T-cell (primary cell): ENCODE results near the gene RPL18A. TPM values are rescaled to one million over a fixed set of nuclear protein-coding genes. Genes with fewer than 3 reads are reported as not detected.

Source experiments
- ATAC-seq, 4 experiments: fragments of 200-7000 bp in 3 of 4; fragments of 150-1000 bp in 1 of 4; cut with Tn5 transposase; replicated peaks in 1 of 4; 1 replicate in 3 of 4; 2 replicates in 1 of 4; pipeline ENCODE4 v1.10.0; 2021; ENCODE audit warnings: moderate library complexity in 3 of 4, mild to moderate bottlenecking in 2 of 4, moderate number of reproducible peaks in 1 of 4
- CTCF ChIA-PET, 2 donors: fragments of 300-600 bp; sonication (Branson Sonifier 250); formaldehyde crosslinking; loops; one replicate each; lab custom pipeline; 2022; ENCODE audit warnings: antibody characterized with exemption in 2 of 2; lab: Charles Lee
- POLR2A ChIA-PET, 2 donors: fragments of 300-600 bp; sonication (Branson Sonifier 250); formaldehyde crosslinking; loops; one replicate each; lab custom pipeline; 2022; ENCODE audit warnings: antibody characterized with exemption in 2 of 2; lab: Charles Lee
- DNase-seq, 35 experiments: peaks; one replicate each; pipeline versions ENCODE4 v3.0.0 to v3.0.0-alpha.2; 2013 to 2023
- H3K27ac ChIP-seq: one replicate; pipeline ENCODE4 v1.5.1; 2013; ENCODE audit warnings: low read length
- H3K27me3 ChIP-seq, 2 experiments: replicated peaks in 1 of 2; 1 replicate in 1 of 2; 2 replicates in 1 of 2; pipeline versions ENCODE4 v1.6.1 to v1.7.0; 2013; ENCODE audit warnings: low read length in 1 of 2, mixed read lengths in 1 of 2; ENCODE audit not compliant: control insufficient read depth in 2 of 2, insufficient read depth in 2 of 2; ENCODE audit errors: extremely low read depth in 1 of 2
- H3K36me3 ChIP-seq, 2 donors: 1 replicate in 1 of 2; 2 replicates in 1 of 2; pipeline versions ENCODE4 v1.6.1 to v1.7.0; 2013; ENCODE audit warnings: low read length in 1 of 2; ENCODE audit not compliant: control insufficient read depth in 2 of 2, insufficient read depth in 1 of 2; ENCODE audit errors: extremely low read depth in 1 of 2
- H3K4me1 ChIP-seq, 2 experiments: 1 replicate in 1 of 2; 2 replicates in 1 of 2; pipeline versions ENCODE4 v1.6.1 to v1.7.0; 2013; ENCODE audit warnings: low read length in 2 of 2, mixed read lengths in 1 of 2; ENCODE audit not compliant: insufficient read depth in 2 of 2, control insufficient read depth in 1 of 2; ENCODE audit errors: extremely low read depth in 1 of 2
- H3K4me3 ChIP-seq, 2 donors: 1 replicate in 1 of 2; 2 replicates in 1 of 2; pipeline versions ENCODE4 v1.5.1 to v1.7.0; 2013; ENCODE audit warnings: mild to moderate bottlenecking in 2 of 2, low read length in 1 of 2, moderate library complexity in 1 of 2; ENCODE audit not compliant: control insufficient read depth in 1 of 2; ENCODE audit errors: extremely low read depth in 1 of 2
- H3K9me3 ChIP-seq: 2 replicates; pipeline ENCODE4 v1.7.0; 2013
- H3K27ac Mint-ChIP-seq, 2 donors: one replicate each; pipeline ENCODE4 v1.8.0; 2020 to 2021; ENCODE audit warnings: mild to moderate bottlenecking in 2 of 2, mixed read lengths in 2 of 2
- H3K27me3 Mint-ChIP-seq, 2 donors: one replicate each; pipeline ENCODE4 v1.8.0; 2021 to 2022; ENCODE audit warnings: mixed read lengths in 2 of 2
- H3K36me3 Mint-ChIP-seq: one replicate; pipeline ENCODE4 v1.8.0; 2021; ENCODE audit warnings: mixed read lengths
- H3K4me1 Mint-ChIP-seq, 3 donors: one replicate each; pipeline ENCODE4 v1.8.0; 2020 to 2022; ENCODE audit warnings: mixed read lengths in 3 of 3, mild to moderate bottlenecking in 1 of 3
- H3K4me3 Mint-ChIP-seq, 3 donors: one replicate each; pipeline ENCODE4 v1.8.0; 2020 to 2022; ENCODE audit warnings: mild to moderate bottlenecking in 3 of 3, mixed read lengths in 3 of 3, moderate library complexity in 3 of 3
- H3K9me3 Mint-ChIP-seq, 3 donors: one replicate each; pipeline ENCODE4 v1.8.0; 2020 to 2022; ENCODE audit warnings: mixed read lengths in 3 of 3
- WGBS: methylation state at CpG from one replicate; pipeline ENCODE4 v1.1.5; 2013; ENCODE audit warnings: missing lambda C conversion rate; ENCODE audit not compliant: insufficient coverage; 5-methylcytosine and 5-hydroxymethylcytosine counted together
- total RNA-seq, 35 experiments: library from RNA in 6 of 35; stranded (reverse) in 6 of 35; fragments of 120-200 nt in 1 of 35; gene quantifications; one replicate each; pipeline versions ENCODE4 v1.2.1 to v1.2.4 and lab custom pipeline; 2013 to 2026

Gene RPL18A
- total RNA-seq, 5 donors from 2014 or later (not counting 1 experiment from before 2014, with no cell fraction given), result 3,000 to 4,207 (median 4,048) TPM

GRCh38 chr19:17840019-17840418 is 19.7 kb upstream of the RPL18A start:
- ATAC-seq (no peak), DNase-seq (no peak)
- H3K27me3 Mint-ChIP-seq, result no peaks in the 10 kb centered on the region
- POLR2A ChIA-PET, result interaction anchor here in 1 of 2 donors (0.7 kb wide), 1 partner anchor 19 kb away, joined by 3 read pairs; no protein-coding TSS in a partner anchor
- 96% methylated on average over 3 of the region's 6 CpGs for WGBS
- H3K4me1 Mint-ChIP-seq, result peaks cover 35 to 43% (median 41%) of the 10 kb centered on the region in 3 donors
- H3K27me3 ChIP-seq, result no peaks in the 10 kb centered on the region
- H3K4me3 ChIP-seq, result no peak overlapping the region
- H3K4me1 ChIP-seq, result peaks cover 5 to 42% of the 10 kb centered on the region in 2 experiments
- H3K27ac ChIP-seq, result no peak overlapping the region
- peak overlapping the region; percentile 11 to 61 for H3K27ac Mint-ChIP-seq
- H3K9me3 ChIP-seq, result no peaks in the 10 kb centered on the region
- CTCF ChIA-PET, result no interaction called here
- H3K9me3 Mint-ChIP-seq, result no peaks in the 10 kb centered on the region
- H3K36me3 Mint-ChIP-seq, result peaks cover 57% of the 10 kb centered on the region
- peaks cover 50 to 90% of the 10 kb centered on the region in 2 donors for H3K36me3 ChIP-seq
- no peak overlapping the region for H3K4me3 Mint-ChIP-seq

- POLR2A ChIA-PET, result no interaction called here
- 96% methylated on average over 3 of the region's 30 CpGs for WGBS
- peaks cover 9 to 51% of the 10 kb centered on the region in 2 experiments for H3K4me1 ChIP-seq
- H3K27ac ChIP-seq, result no peak overlapping the region
- no peak for ATAC-seq
- Mint-ChIP-seq H3K27me3 (no peaks in the 10 kb centered on the region), H3K27ac (no peak overlapping the region), H3K4me3 (peak overlapping the region in 1 of 3 donors; percentile 31), H3K4me1 (peaks cover 40 to 43% (median 43%) of the 10 kb centered on the region in 3 donors), H3K9me3 (no peaks in the 10 kb centered on the region), H3K36me3 (peaks cover 43% of the 10 kb centered on the region)
- H3K36me3 ChIP-seq, result peaks cover 44 to 79% of the 10 kb centered on the region in 2 donors
- H3K4me3 ChIP-seq, result no peak overlapping the region
- no peaks in the 10 kb centered on the region for H3K9me3 ChIP-seq
- no peaks in the 10 kb centered on the region for H3K27me3 ChIP-seq
- DNase-seq, result no peak
- CTCF ChIA-PET, result no interaction called here
These were observed 18.3 kb upstream of the RPL18A start for GRCh38 chr19:17841371-17841809.

GRCh38 chr19:17841810-17842662 is 17.7 kb upstream of the RPL18A start:
- WGBS, result 89% methylated on average over 32 of the region's 56 CpGs
- H3K27me3 Mint-ChIP-seq, result no peaks in the 10 kb centered on the region
- ChIA-PET POLR2A (interaction anchor here in 1 of 2 donors (0.6 to 0.7 kb wide), 2 partner anchors 24 to 36 kb away, joined by 4 to 12 read pairs; no protein-coding TSS in a partner anchor), CTCF (interaction anchor here in 1 of 2 donors (0.7 kb wide), 1 partner anchor 14 kb away, joined by 4 read pairs; no protein-coding TSS in a partner anchor)
- H3K4me3 Mint-ChIP-seq, result no peak overlapping the region
- H3K4me1 Mint-ChIP-seq, result peaks cover 37 to 41% (median 41%) of the 10 kb centered on the region in 3 donors
- DNase-seq (peak in 33 of 35 experiments; percentile 20 to 66 (median 46)), ATAC-seq (peak; percentile 17 to 68 (median 40))
- peaks cover 39% of the 10 kb centered on the region for H3K36me3 Mint-ChIP-seq
- H3K27ac ChIP-seq, result no peak overlapping the region
- H3K4me1 ChIP-seq, result peaks cover 9 to 57% of the 10 kb centered on the region in 2 experiments
- H3K36me3 ChIP-seq, result peaks cover 41 to 73% of the 10 kb centered on the region in 2 donors
- H3K9me3 ChIP-seq, result no peaks in the 10 kb centered on the region
- H3K9me3 Mint-ChIP-seq, result no peaks in the 10 kb centered on the region
- H3K4me3 ChIP-seq, result no peak overlapping the region
- no peaks in the 10 kb centered on the region for H3K27me3 ChIP-seq
- H3K27ac Mint-ChIP-seq, result no peak overlapping the region

GRCh38 chr19:17842663-17843291 is 16.9 kb upstream of the RPL18A start:
- Mint-ChIP-seq H3K27me3 (no peaks in the 10 kb centered on the region), H3K4me1 (peaks cover 37 to 44% (median 43%) of the 10 kb centered on the region in 3 donors), H3K4me3 (peak overlapping the region in 1 of 3 donors; percentile 83), H3K36me3 (peaks cover 35% of the 10 kb centered on the region), H3K9me3 (no peaks in the 10 kb centered on the region), H3K27ac (peak overlapping the region; percentile 74 to 92)
- 98% methylated on average over 20 of the region's 20 CpGs for WGBS
- no peak overlapping the region for H3K4me3 ChIP-seq
- H3K27me3 ChIP-seq, result no peaks in the 10 kb centered on the region
- no peak for DNase-seq
- H3K4me1 ChIP-seq, result peaks cover 9 to 56% of the 10 kb centered on the region in 2 experiments
- POLR2A ChIA-PET, result interaction anchor here (0.5 to 0.7 kb wide), 4 partner anchors 23 to 1777 kb away, joined by 3 to 12 read pairs (median 4); no protein-coding TSS in a partner anchor
- CTCF ChIA-PET, result interaction anchor here in 1 of 2 donors (0.7 kb wide), 1 partner anchor 13 kb away, joined by 4 read pairs; no protein-coding TSS in a partner anchor
- H3K36me3 ChIP-seq, result peaks cover 41 to 67% of the 10 kb centered on the region in 2 donors
- H3K27ac ChIP-seq, result no peak overlapping the region
- no peaks in the 10 kb centered on the region for H3K9me3 ChIP-seq
- ATAC-seq, result no peak

- 94% methylated on average over 8 of the region's 9 CpGs for WGBS
These were observed 16.4 kb upstream of the RPL18A start for GRCh38 chr19:17843292-17843827.

More at GRCh38 chr19:17843292-17843827, 16.4 kb upstream of the RPL18A start:
- Mint-ChIP-seq H3K4me1 (peaks cover 43 to 50% (median 49%) of the 10 kb centered on the region in 3 donors), H3K27ac (peak overlapping the region; percentile 74 to 92), H3K9me3 (no peaks in the 10 kb centered on the region), H3K36me3 (peaks cover 30% of the 10 kb centered on the region), H3K4me3 (peak overlapping the region in 1 of 3 donors; percentile 83), H3K27me3 (no peaks in the 10 kb centered on the region)
- ChIA-PET CTCF (no interaction called here), POLR2A (interaction anchor here (0.5 to 0.6 kb wide), 2 partner anchors 1430 to 1778 kb away, joined by 3 read pairs; no protein-coding TSS in a partner anchor)
- no peak for ATAC-seq
- Histone ChIP-seq H3K27ac (no peak overlapping the region), H3K4me1 (peaks cover 13 to 62% of the 10 kb centered on the region in 2 experiments), H3K36me3 (peaks cover 41 to 61% of the 10 kb centered on the region in 2 donors), H3K27me3 (no peaks in the 10 kb centered on the region), H3K4me3 (no peak overlapping the region), H3K9me3 (no peaks in the 10 kb centered on the region)
- DNase-seq, result no peak
